ENCODE results near the gene TRPT1.

Gene TRPT1

DNA sequence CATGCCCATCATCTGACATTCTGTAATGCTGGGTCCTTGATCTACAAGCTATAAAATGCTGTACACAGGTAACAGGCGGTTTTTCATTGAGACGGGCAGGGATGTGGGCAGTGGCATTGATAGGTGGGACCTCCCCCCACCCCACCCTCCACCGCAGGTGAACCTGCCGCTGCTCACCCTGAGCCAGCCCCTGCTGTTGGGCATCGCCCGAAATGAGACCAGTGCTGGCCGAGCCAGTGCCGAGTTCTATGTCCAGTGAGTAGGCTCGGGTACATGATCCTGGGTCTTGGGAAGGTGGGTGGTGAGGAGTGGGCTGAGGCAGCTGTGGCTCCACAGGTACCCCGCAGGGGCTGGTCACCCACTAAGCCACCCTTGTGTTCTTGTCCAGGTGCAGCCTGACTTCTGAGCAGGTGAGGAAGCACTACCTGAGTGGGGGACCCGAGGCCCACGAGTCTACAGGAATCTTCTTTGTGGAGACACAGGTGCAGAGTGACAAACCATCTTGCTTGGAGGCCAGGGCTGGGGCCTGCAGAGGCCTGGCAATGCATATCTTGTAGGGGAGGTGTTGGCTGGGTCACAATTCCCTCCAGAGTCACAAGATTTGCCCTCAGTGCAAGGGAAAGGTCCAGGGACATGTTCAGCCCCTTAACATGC is 3.2 kb upstream of the TRPT1 start:
- DNase-seq, result no peak

DNA sequence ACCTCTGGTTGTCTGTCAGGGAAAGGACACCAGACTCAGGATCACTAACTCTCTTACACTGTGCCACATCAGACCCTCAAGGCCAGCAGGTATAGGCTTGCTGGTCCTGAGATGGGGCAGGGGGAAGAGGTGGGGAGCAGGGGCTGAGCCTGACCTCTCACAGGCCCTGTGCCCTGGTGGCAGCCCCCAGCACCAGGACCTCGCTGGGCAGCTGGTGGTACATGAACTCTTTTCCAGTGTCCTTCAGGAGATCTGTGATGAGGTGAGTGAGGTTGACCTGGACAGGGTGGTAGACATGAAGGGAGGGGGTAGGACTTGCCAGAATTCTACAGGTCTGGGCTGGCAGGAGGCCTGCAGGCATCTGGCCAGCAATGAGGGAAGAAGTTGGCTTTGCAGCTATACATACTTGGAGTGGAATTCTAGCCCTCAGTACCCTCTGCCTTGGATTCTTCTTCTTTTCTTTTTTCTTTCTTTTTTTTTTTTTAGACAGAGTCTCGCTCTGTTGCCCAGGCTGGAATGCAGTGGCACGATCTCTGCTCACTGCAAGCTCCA is 1.5 kb upstream of the TRPT1 start:
- no peak for DNase-seq

DNA sequence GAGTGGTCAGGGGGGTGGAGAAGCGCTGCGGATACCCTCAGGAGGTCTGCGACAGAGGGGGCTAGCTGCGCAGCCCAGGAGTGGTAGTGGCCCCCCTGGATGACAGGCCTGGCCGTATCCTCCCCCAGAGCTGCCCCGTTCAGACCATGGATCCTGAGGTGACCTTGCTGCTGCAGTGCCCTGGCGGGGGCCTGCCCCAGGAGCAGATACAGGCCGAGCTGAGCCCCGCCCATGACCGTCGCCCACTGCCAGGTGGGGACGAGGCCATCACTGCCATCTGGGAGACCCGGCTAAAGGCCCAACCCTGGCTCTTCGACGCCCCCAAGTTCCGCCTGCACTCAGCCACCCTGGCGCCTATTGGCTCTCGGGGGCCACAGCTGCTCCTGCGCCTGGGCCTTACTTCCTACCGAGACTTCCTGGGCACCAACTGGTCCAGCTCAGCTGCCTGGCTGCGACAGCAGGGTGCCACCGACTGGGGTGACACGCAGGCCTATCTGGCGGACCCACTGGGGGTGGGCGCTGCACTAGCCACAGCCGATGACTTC is 593 bp upstream of the TRPT1 start:
- peak; percentile 80 for DNase-seq

DNA sequence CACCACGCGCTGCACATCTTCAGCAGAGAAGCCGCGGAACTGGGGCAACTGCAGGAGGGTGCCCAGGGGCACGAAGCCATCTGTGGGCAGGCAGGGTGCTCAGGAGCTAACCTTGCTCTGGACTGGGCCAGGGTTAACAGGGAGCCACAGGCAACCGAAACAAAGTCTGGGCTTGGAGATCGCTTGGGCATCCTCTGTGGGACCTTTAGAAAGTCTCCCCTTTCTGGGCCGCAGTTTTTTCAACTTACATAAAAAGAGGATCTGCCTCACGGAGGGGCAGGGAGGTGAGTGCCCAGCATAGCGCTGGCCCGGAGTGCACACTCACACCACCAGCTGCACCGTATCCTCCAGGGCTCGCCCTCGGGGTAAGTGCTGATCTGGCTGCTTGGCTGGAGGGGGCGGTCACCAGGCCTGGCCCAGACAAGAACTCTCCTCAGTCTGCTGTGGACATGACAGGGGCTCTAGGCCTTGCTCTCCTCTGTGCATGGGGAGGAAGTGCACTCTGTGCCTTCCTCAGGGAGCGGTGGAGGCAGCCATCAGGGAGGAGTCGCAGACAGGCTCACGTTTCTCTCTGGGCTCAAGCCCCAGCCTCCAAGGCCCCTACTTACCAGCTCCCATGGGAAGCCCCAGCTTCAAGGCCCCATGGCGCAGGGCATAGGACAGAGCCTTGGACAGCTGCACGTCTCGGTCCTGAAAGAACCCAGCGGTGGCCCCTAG is 937 bp downstream of the TRPT1 start:
- no peak for DNase-seq

DNA sequence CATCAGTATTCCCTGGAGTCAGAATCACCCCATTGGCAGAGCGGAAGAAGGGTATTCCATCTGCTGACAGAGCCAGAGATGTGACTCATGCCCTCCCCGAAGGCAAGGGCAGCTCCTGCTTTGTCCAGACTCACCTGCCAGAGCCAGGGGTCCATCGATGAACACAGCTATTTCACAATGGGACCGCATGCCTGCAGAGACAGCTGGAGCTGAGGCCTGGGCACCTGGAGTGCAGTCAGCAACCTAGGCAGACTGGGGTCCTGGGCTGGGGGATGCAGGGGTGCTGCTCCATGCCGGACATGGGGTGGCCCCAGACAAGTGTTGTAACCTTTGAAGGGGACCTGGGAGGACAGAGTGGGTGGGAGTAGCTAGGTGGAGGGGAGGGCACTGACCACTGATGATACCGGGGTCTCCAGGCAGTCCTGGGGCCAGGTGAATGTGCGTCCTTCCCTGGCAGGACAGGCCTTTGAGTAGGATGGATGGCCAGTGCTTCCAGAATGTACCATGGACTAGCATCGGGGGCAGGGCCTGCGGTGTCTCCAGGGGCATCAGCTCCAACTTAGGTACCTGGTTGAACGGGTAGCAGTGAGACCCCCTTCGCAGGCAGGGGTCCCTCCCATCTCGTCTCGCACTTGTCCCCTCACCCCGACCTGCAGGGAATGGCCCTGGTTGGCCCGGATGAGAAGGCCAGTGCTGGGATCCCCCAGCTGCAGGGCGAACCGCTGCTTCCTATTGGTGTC is 1.7 kb downstream of the TRPT1 start:
- no peak for DNase-seq

DNA sequence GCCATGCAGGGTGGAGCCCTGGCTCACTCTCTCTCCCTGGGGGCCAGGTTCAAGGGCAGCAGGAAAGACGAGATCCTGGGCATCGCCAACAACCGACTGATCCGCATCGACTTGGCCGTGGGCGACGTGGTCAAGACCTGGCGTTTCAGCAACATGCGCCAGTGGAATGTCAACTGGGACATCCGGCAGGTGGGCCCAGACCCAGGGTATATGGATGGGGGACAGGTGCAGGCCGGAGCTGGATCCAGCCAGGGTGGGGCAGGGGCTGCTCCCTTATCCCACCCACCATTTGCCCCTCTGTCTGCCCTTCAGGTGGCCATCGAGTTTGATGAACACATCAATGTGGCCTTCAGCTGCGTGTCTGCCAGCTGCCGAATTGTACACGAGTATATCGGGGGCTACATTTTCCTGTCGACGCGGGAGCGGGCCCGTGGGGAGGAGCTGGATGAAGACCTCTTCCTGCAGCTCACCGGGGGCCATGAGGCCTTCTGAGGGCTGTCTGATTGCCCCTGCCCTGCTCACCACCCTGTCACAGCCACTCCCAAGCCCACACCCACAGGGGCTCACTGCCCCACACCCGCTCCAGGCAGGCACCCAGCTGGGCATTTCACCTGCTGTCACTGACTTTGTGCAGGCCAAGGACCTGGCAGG is 2.9 kb downstream of the TRPT1 start:
- no peak for DNase-seq

DNA sequence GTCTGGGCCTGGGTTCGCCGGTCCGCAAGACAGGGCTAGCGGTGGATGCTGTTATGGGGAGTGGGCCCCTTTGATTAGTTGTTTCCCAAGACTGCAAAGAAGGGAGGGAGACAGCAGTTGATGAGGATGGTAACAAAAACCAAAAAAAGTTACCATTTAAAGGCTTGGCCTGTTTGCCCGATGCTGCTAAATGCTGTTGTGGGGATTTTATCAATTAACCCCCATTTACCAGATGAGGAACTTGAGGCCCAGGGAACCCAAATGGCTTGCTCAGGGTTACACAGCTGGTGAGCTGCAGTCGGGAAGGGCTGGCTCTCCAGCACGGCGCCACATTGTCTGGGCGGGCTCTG is 3.4 kb downstream of the TRPT1 start:
- no peak for DNase-seq

DNA sequence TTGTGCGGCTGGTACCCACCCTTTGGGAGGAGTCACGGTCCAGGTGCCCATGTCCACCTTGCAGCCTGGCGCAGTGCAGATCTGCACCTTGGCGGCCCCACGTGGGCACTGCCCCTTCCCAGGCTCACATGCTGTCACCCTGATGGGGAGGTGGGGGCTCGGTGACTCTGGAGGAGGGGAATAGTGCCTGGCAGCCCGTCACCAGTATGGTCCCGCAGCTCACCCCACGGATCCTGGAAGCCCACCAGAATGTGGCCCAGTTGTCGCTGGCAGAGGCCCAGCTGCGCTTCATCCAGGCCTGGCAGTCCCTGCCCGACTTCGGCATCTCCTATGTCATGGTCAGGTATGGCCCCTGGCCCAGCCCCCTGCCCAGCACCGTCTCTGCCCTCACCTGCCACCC is 5.2 kb downstream of the TRPT1 start:
- DNase-seq, result no peak

DNA sequence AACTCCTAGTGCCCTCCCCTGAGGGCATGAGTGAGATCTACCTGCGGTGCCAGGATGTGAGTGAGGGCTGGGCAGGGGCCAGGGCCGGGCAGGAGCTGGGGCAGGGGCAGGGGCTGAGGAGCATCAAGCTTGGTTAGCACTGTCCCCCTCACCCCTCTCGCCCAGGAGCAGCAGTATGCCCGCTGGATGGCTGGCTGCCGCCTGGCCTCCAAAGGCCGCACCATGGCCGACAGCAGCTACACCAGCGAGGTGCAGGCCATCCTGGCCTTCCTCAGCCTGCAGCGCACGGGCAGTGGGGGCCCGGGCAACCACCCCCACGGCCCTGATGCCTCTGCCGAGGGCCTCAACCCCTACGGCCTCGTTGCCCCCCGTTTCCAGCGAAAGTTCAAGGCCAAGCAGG is 5.7 kb downstream of the TRPT1 start:
- no peak for DNase-seq

DNA sequence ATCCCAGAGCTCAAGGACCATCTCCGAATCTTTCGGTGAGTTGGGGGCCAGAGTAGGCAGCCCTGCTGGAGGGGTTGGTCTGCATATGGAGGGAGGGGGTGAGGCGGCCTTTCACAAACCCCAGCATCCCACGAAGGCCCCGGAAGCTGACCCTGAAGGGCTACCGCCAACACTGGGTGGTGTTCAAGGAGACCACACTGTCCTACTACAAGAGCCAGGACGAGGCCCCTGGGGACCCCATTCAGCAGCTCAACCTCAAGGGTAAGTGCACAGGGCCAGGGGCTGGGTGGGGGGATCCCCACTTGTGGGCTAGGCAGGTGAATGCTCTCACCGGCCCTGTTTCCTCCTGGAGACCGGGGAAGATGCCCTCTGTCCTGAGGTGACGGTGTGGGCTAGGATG is 6.2 kb downstream of the TRPT1 start:
- DNase-seq, result no peak

DNA sequence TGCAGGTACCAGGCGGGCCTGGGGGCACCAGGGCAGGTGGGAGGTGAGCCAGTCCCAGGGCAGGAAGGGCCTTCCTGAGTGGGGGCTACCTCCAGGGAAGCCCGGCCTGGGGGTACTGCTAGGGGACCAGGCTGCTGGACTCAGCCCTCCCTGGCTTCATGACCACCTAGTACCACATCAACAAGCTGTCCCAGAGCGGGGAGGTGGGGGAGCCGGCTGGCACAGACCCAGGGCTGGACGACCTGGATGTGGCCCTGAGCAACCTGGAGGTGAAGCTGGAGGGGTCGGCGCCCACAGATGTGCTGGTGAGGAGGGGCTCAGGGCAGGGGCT is 6.7 kb downstream of the TRPT1 start:
- DNase-seq, result no peak

DNA sequence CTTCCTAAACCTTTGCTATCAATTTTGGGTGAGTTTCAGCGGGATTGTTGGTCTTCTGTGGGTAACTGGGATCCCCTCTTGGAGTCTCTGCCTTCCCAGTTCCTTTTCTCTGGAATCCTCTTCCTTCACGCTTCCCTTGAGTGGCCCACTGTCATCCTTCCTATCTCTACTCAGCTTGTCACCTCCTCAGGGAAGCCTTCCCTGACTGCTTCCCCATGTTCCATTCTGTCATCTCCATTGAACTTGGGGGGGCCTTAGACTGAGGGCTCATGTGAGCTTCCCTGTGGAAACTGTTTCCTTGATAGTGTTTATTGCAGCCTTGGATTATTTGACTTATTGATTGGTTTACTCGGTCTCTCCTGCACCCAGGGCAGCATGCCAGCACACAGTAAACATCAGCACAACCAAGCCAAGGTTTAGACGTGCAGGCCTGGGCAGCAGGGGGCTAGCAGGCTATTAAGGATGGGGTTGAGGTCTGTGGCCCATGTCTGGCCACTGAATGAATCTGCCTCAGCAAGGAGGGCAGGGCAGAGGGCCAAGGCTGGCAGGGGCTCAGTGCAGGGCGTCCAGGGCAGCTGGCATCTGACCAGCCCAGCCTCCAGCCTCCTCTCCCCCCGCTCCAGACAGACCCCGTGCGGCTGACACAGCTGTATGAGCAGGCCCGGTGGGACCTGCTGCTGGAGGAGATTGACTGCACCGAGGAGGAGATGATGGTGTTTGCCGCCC is 7.2 kb downstream of the TRPT1 start:
- no peak for DNase-seq

DNA sequence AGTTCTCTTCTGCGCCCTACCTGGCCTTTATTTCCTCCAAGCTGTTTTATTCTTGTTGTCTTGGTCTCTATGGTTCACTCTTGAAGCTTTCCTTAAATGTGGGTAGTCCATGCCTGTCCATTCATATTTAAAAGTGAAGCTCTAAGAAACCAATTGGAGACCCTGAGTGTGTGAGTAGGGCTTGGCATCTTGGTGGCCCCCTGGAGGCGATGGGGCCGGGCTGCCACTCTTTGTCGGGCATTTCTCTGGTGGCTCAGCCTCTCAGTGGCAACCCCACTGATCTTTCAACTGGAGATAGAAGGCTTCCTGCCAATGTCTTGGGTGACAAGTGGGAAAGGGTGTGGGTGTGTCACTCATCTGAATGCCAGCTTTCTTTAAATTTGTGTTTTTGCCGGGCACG is 9.1 kb downstream of the TRPT1 start:
- DNase-seq, result no peak

DNA sequence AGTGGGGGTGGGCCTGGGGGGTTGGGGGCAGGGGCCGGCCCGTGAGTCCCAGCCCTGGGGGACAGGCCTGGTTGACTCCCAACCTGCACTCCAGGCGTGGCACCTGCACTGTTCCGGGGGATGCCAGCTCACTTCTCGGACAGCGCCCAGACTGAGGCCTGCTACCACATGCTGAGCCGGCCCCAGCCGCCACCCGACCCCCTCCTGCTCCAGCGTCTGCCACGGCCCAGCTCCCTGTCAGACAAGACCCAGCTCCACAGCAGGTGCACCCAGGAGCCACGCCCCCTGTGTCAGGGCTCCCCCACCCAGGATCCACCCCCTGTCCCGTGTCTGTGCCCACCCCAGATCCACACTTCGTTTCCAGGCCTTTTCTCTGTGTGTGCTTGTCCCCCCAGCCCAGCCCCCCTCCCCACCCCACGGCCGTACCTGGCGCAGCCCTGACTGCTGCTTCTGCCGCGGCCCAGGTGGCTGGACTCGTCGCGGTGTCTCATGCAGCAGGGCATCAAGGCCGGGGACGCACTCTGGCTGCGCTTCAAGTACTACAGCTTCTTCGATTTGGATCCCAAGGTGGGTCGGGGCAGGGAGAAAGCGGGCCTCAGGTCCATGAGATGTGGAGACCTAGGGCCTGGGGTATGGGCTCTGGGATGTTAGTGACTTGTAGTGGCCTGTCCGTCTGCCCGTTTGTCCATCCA is 14.7 kb downstream of the TRPT1 start:
- no peak for DNase-seq

DNA sequence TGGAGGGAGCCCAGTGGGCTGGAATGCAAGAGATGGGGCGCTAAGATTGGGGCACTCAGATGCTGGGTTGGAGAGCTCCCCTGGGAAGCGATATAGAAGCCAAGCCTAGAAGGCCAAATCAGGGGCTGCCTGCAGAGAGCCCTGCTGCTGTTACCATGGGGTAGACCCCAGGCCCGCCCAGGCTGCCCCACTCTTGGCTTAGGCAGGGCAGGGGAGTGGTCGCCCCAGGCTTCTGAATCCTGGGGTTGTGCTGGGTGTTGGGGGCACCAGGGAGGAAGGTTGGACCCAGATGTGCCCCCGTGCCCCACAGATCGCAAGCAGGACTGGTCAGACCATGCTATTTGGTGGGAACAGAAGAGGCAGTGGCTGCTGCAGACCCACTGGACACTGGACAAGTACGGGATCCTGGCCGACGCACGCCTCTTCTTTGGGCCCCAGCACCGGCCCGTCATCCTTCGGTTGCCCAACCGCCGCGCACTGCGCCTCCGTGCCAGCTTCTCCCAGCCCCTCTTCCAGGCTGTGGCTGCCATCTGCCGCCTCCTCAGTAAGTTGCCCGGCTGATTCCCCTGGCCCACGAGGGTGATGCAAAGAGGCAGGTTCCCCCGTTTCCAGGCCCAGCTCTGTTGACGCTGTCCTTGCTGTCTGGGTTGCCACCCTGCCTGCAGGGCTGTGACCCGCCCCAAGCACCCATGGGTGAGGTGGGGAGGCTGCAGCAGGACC is 15.5 kb downstream of the TRPT1 start:
- no peak for DNase-seq

DNA sequence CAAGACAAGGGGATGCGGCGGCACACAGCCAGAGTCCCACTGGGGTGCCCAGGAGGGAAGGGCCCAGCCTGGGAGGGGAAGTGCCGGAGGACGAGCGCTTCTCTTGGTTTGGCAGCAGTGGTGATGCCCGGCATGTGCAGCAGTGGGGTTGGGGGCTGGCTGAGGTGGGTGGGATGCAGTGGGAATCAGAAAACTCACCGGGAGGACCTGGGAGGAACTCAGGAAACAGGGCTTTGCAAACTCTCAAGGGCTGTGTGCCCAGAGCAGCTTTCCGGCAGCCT is 16.5 kb downstream of the TRPT1 start:
- DNase-seq, result no peak

DNA sequence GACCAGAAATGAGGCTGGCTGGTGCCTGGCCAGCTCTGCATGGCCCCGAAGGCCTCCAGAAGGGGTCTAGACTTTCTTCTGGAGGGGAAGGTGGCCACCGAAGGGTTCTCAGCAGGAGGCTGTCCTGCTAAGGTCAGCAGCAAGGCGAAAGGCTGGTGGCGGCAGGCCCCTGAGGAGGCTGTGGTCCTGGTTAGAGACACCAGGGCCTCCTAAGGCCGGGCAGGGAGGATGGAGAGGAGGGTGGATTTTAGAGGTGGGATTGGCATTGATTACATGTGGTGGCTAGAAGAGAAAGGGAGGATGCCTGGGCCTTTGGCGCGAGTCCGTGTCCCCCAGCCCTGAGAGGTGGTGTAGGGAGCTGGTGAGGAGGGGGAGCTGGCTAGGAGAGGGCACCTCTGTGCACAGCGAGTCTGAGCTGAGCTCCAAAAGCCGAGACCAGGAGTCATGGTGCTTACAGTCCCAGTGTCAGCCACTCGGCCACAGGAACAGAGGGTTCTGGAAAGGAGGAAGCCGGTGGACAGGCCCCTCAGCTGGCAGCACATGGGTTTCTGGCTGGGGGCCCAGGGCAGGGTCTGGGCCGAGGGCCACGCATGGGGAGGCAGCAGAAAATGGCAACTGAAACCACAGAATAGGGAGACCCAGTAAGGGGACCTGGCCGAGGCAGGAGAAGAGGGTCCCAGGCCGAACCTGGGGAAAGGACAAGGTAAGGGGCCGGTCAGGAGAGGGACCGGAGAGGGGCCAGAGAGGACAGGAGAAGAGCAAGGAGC is 17.0 kb downstream of the TRPT1 start:
- no peak for DNase-seq

DNA sequence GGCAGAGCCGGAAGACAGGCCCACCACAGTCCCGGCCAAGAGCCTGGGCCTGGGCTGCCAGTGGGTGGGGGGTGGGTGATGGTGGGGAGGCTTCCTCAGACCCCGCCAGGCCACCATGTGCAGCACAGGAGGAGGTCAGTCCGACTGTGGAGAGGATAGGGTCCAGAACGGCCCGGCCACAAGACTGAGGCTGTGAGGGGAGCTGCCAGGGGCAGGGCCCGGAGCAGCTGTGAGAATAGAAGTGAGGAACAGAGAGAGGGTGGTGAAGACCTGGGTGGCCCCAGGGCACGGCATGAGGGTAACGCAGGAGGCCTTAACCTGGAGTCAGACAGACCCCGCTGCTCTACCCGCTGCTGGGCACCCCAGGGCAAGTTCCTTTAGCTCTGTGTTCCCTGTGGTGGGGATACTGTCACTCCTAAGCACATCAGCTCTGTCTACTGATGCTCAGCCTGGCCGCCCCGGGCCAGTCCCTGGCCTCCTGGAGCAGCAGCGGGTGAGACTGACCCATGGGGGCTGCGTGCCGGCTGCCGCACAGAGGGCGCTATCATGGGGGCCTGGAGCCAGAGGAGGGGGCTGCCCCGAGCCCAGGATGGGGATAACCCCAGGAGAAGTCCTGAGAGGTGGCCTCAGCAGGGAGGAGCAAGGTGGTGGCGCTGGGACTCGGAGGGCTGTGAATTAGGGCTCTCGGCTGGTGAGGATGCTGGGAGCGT is 17.7 kb downstream of the TRPT1 start:
- DNase-seq, result no peak

DNA sequence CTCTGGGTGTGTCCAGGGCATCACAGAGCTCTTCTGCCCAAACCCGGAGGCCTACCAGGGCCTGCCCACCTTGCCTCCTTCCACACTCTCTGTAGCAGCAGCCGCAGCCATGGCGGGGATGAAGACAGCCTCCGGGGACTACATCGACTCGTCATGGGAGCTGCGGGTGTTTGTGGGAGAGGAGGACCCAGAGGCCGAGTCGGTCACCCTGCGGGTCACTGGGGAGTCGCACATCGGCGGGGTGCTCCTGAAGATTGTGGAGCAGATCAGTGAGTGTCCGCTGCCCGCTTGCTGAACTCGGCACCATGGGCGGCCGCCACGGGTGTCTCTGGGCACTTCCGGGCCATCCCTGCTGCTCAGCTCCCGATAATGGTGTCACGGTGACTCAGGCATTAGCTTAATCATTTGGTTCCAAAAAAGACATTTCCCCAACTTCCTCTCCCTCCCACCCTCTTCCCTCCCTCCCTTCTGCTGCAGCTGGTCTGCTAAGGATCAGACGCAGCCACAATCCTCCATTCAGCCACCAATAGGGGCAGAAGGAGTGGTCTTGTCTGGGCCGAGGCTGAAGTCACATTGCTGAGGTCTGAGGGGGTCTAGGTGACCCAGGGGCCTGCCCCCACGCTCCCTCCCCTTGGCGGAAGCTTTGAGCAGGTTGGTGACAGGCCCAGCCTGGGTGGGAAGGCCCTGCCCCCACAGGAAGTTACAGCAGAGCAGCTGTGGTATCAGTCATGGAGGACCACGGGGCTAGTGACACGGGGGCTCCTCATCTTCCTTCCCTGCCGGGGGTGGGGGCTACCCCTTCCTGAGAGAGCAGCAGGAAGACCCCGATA is 18.5 kb downstream of the TRPT1 start:
- peak; percentile 91 for DNase-seq
